ENCODE data around the gene RAX2. TPM values are rescaled to one million over a fixed set of nuclear protein-coding genes. Genes with fewer than 3 reads are reported as not detected.

Gene RAX2
- total and polyA plus RNA-seq, 2 of the 8 experiments (the other 6 are each of a cell fraction or from before 2014, with no cell fraction given): 0.08 TPM; not detected in 1

- TF ChIP-seq CHD7 (IDR thresholded peaks at IDR 0.05; ENCODE audit: insufficient replicate concordance, low read length) (no peak), JUND (IDR thresholded peaks at IDR 0.05; ENCODE audit: low read length) (no peak), SRF (IDR thresholded peaks at IDR 0.05; ENCODE audit: low read depth, low read length) (no peak), HDAC2 (IDR thresholded peaks at IDR 0.05; ENCODE audit: borderline replicate concordance in 1 of 2, low read depth in 2 of 2, low read length in 2 of 2) (no peak), RAD21 (IDR thresholded peaks at IDR 0.05 in 1 of 2, conservative IDR thresholded peaks at IDR 0.05 in 1 of 2; ENCODE audit: low read depth in 2 of 2, low read length in 2 of 2) (no peak; a peak in 1 of 4 replicates), CBX5 (IDR thresholded peaks at IDR 0.05; ENCODE audit: low read depth, low read length) (no peak), CTCF (IDR thresholded peaks at IDR 0.05; ENCODE audit: control extremely low read depth in 1 of 3, insufficient read depth in 1 of 3, low read depth in 1 of 3, low read length in 3 of 3) (peak; percentile 22 to 42 (median 40); a peak in 3 of 4 replicates)
Observed at GRCh38 chr19:3801412-3802096, 29.5 kb upstream of the RAX2 start (continued).
